ENCODE results near the gene HACD4. TPM values are rescaled to one million over a fixed set of nuclear protein-coding genes. Genes with fewer than 3 reads are reported as not detected.

HACD4 gene
- polyA plus RNA-seq, 2 of the 4 experiments (the other 2 are of a cell fraction) = 1.5 to 4.4 TPM

- WGBS (ENCODE audit: missing lambda C conversion rate) = 39% methylated on average over 1 of the region's 1 CpG
- no peak for TF ChIP-seq MAX (IDR thresholded peaks at IDR 0.05)
- TF ChIP-seq KDM5A (IDR thresholded peaks at IDR 0.05) = no peak
- no peak for TF ChIP-seq FOSL2 (IDR thresholded peaks at IDR 0.05)
- TF ChIP-seq FOSL2 (CRISPR knock-in tag; IDR thresholded peaks at IDR 0.05) = no peak
- no peak for TF ChIP-seq HOXB5 (CRISPR knock-in tag; IDR thresholded peaks at IDR 0.05)
- TF ChIP-seq EP300 (IDR thresholded peaks at IDR 0.05) = no peak
- no peak for TF ChIP-seq SREBF2 (IDR thresholded peaks at IDR 0.05)
- TF ChIP-seq HOXA7 (CRISPR knock-in tag; IDR thresholded peaks at IDR 0.05) = no peak
- TF ChIP-seq PBX3 (IDR thresholded peaks at IDR 0.05) = no peak
- TF ChIP-seq PHF8 (IDR thresholded peaks at IDR 0.05; ENCODE audit: borderline replicate concordance, low read depth) = no peak
- no peak overlapping the region for H3K4me3 ChIP-seq
- POLR2A ChIA-PET = interaction anchor here (1.0 kb wide), 1 partner anchor 11 kb away, joined by 3 read pairs; no protein-coding TSS in a partner anchor
- CTCF ChIA-PET = interaction anchor here (1.3 kb wide), 1 partner anchor 10 kb away, joined by 4 read pairs; no protein-coding TSS in a partner anchor
- no peaks in the 10 kb centered on the region for H3K4me1 ChIP-seq
- no peaks in the 10 kb centered on the region for H3K9me3 ChIP-seq
- DNase-seq (ENCODE audit: low read depth in 1 of 2, low spot score in 1 of 2) (no peak), ATAC-seq (no peak), FAIRE-seq (no peak)
- H3K27ac ChIP-seq = no peak overlapping the region
- no peak overlapping the region for H3K4me2 ChIP-seq
Measured at GRCh38 chr9:21001581-21001980, 29.9 kb downstream of the HACD4 start.

- WGBS (ENCODE audit: missing lambda C conversion rate) = 72% methylated on average over 2 of the region's 2 CpGs
- ChIA-PET POLR2A (no interaction called here), CTCF (interaction anchor here (1.0 kb wide), 1 partner anchor 56 kb away, joined by 3 read pairs; no protein-coding TSS in a partner anchor)
- FAIRE-seq = no peak
- ATAC-seq = no peak
- Histone ChIP-seq H3K4me1 (no peaks in the 10 kb centered on the region), H3K4me2 (no peak overlapping the region), H3K9me3 (no peaks in the 10 kb centered on the region), H3K27ac (no peak overlapping the region), H3K4me3 (no peak overlapping the region)
- DNase-seq (ENCODE audit: low read depth in 1 of 2, low spot score in 1 of 2) = no peak
- no peak for TF ChIP-seq REST (IDR thresholded peaks at IDR 0.05)
- TF ChIP-seq MAZ (IDR thresholded peaks at IDR 0.05; ENCODE audit: borderline replicate concordance, low read depth, low read length) = no peak
- TF ChIP-seq SMC3 (IDR thresholded peaks at IDR 0.05) = no peak
- no peak for TF ChIP-seq PBX3 (IDR thresholded peaks at IDR 0.05)
- no peak for TF ChIP-seq HEYL (CRISPR knock-in tag; IDR thresholded peaks at IDR 0.05)
- TF ChIP-seq MYC (IDR thresholded peaks at IDR 0.05; ENCODE audit: borderline replicate concordance, low read length) = no peak
- no peak for TF ChIP-seq EP300 (IDR thresholded peaks at IDR 0.05)
- TF ChIP-seq EHMT2 (IDR thresholded peaks at IDR 0.05; ENCODE audit: low read depth) = no peak
- no peak for TF ChIP-seq FOSL2 (IDR thresholded peaks at IDR 0.05)
- TF ChIP-seq FOSL2 (CRISPR knock-in tag; IDR thresholded peaks at IDR 0.05) = no peak
- no peak for TF ChIP-seq POLR2A (IDR thresholded peaks at IDR 0.05; ENCODE audit: low read length)
- TF ChIP-seq HOXB13 (CRISPR knock-in tag; IDR thresholded peaks at IDR 0.05; ENCODE audit: low read depth) = no peak
Measured at GRCh38 chr9:20997503-20998076, 33.9 kb downstream of the HACD4 start.
